ENCODE measurements around the gene SUMO3.

SUMO3 gene

DNA sequence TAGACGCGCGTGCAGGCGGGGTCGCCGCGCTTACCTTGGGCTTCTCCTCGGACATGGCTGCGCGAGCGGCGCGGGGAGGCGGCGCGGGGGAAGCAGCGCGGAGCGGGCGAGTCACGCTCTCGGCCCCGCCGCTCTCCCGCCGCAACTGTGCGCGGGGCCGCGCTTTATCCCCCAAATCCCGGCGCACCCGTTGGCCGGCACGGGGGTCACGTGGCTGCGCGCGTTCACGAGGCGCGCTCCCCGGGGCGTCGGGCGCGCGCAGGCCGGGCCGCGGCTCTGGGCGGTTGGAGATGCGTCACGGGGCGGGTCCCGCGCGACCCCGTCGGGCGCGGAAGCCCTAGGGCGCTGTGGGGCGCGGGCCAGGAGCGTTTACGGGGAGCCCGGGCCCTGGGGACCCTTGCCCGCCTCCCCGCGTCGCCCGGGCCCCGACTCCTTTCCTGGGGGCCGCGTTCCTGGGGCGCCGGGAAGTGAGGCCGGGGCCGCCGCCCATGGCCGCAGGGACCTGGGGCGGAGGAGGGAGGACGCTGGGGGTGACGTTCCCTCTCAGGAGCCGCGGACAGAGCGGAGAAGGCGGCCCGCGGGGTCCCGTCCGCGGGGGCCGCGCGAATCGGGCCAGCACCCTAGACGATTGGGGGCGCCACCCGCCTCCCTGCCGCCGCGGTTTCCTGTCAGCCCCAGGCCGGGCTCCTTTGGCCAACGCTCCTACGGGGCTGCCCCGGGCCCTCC is at the start of gene SUMO3:
TSS of gene SUMO3 (minus strand) at position 149 of the 726 bp plus-strand sequence. CDS start at position 55, 94 bp downstream.
- peaks cover 4% of the 10 kb centered on the region for H3K9me3 ChIP-seq (ENCODE audit: control insufficient read depth, insufficient read depth, low read length)
- WGBS (ENCODE audit: insufficient coverage, insufficient read length): no CpG with 5 or more reads among the region's 108 CpGs
- H3K27ac ChIP-seq (ENCODE audit: low read length): no peak within 1 kb of the TSS
- no peaks in the 10 kb centered on the region for H3K27me3 ChIP-seq (ENCODE audit: control insufficient read depth, insufficient read depth, low read length)
- peaks cover 8% of the 10 kb centered on the region for H3K4me1 ChIP-seq (ENCODE audit: control insufficient read depth, insufficient read depth, low read length)
- DNase-seq (ENCODE audit: low read depth, low spot score): no peak
- H3K4me3 ChIP-seq (ENCODE audit: low read length): peak within 1 kb of the TSS; percentile 75
- peaks cover 3% of the 10 kb centered on the region; the same call in 1 of the 2 replicates for H3K36me3 ChIP-seq (ENCODE audit: control insufficient read depth, insufficient read depth, low read length)

DNA sequence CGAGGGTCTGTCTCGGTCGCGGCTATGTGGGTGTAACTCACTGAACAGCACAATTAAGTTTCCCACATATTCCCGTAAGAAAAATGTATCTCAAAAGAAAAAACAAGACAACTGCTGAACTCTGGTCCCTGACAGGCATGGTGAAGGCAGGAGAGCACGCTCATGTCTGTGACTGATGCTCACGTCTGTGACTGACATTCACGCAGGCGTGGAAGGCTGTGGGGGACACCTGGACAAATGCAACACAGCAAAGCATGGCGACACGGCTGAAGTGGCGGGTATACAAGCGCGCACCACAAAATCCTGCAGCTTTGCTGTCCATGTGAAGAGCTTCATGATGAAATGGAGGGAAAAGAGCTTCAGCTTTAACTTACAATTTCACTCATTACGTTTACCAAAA is 49.6 kb upstream of the SUMO3 start:
- Histone ChIP-seq H3K4me3 (ENCODE audit: low read length) (no peak overlapping the region), H3K27ac (ENCODE audit: low read length) (no peak overlapping the region), H3K9me3 (ENCODE audit: control insufficient read depth, insufficient read depth, low read length) (no peaks in the 10 kb centered on the region), H3K4me1 (ENCODE audit: control insufficient read depth, insufficient read depth, low read length) (peaks cover 7% of the 10 kb centered on the region; the same call in 1 of the 2 replicates), H3K36me3 (ENCODE audit: control insufficient read depth, insufficient read depth, low read length) (peaks cover 10% of the 10 kb centered on the region), H3K27me3 (ENCODE audit: control insufficient read depth, insufficient read depth, low read length) (no peaks in the 10 kb centered on the region)
- no peak for DNase-seq (ENCODE audit: low read depth, low spot score)
- no CpG with 5 or more reads among the region's 15 CpGs for WGBS (ENCODE audit: insufficient coverage, insufficient read length)

DNA sequence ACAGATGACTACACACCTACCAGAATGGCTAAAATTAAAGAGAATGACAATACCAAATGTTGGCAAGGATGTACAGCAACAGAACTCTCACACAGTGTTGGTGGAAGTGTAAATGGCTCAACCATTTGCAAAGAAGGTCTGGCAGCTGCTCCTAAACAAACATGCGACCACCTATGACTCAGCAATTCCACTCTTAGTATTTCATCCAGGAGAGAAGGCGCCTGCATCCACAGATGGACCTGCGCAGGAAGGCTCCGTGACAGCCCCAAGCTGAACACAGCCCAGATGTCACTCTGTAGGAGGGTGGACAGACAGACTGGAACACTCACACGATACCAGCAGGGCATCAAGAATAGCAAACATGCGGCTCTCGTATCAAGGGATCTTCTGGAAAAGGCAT is 48.9 kb upstream of the SUMO3 start:
- no peak overlapping the region for H3K4me3 ChIP-seq (ENCODE audit: low read length)
- no peaks in the 10 kb centered on the region for H3K27me3 ChIP-seq (ENCODE audit: control insufficient read depth, insufficient read depth, low read length)
- peaks cover 10% of the 10 kb centered on the region for H3K36me3 ChIP-seq (ENCODE audit: control insufficient read depth, insufficient read depth, low read length)
- no peak overlapping the region for H3K27ac ChIP-seq (ENCODE audit: low read length)
- H3K4me1 ChIP-seq (ENCODE audit: control insufficient read depth, insufficient read depth, low read length): 0 out of 2 replicates have a peak, but pooled peaks cover 4% of the 10 kb centered on the region
- no peak for DNase-seq (ENCODE audit: low read depth, low spot score)
- H3K9me3 ChIP-seq (ENCODE audit: control insufficient read depth, insufficient read depth, low read length): no peaks in the 10 kb centered on the region
- no CpG with 5 or more reads among the region's 7 CpGs for WGBS (ENCODE audit: insufficient coverage, insufficient read length)

DNA sequence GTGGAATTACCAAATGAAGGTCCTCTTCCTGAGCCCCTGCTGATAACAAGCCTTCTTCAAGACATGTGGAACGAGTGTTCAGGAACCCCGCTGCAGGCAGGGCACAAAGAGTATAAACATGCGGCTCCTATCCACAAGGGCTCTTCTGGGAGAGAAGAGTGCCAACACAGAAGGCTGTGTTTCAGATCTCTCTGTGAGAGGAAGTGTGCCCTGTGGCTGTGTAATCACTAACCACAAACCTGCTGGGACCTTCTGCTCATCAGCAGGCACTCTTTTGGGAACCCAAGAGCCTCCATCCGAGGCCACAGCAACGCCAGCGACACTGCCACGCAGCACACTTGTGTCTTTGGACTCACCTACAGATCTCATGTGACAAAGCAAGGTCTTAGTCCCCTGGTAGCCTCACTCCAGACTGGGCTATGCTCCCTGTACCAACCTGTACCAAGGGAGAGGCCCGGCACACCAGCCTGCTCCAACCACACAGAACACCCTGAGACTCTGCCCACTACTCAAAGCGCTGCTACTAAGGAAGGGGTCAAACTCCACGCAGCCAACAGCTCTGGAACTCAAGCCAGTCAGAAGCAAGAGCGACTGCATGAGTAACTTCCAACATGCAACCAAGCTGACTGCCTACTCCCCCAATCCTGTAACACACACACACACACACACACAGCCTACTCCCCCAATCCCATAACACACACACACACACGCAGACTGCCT is 47.9 kb upstream of the SUMO3 start:
- Histone ChIP-seq H3K4me3 (ENCODE audit: low read length) (no peak overlapping the region), H3K36me3 (ENCODE audit: control insufficient read depth, insufficient read depth, low read length) (peaks cover 13% of the 10 kb centered on the region), H3K9me3 (ENCODE audit: control insufficient read depth, insufficient read depth, low read length) (no peaks in the 10 kb centered on the region), H3K4me1 (ENCODE audit: control insufficient read depth, insufficient read depth, low read length) (peaks cover 3% of the 10 kb centered on the region; the same call in 1 of the 2 replicates), H3K27me3 (ENCODE audit: control insufficient read depth, insufficient read depth, low read length) (no peaks in the 10 kb centered on the region), H3K27ac (ENCODE audit: low read length) (no peak overlapping the region)
- 100% methylated on average over 1 of the region's 12 CpGs for whole genome bisulfite sequencing (ENCODE audit: insufficient coverage, insufficient read length)
- no peak for DNase-seq (ENCODE audit: low read depth, low spot score)

DNA sequence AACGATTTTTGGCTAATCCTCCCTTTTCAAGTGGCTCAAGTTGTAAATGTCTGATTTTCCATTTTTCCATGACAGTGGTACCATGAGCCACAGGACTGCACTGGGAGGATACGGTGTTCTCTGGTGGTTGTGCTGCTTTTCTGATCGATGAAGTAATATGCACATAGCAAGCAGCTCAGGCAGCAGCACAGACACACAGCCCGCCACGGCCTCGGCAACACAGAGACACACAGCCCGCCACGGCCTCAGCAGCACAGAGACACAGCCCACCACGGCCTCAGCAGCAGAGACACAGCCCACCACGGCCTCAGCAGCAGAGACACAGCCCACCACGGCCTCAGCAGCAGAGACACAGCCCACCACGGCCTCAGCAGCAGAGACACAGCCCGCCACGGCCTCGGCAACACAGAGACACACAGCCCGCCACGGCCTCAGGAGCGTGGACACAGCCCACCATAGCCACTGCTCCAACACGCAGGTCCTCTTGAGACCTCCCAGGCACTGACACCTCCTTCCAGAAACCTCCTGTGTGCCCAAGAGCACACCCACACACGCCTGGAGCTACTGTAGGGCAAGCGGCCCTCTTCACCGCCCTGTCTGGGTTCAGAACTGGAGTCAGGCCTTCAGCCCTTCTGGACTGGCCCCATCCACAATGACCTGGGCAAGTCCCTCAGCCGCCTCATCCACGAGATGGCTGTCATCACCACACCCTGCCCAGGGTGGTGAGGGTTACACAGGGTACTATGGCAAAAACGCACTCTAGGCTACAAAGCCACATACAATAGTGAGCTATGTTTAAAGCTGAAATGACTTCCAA is 45.2 kb upstream of the SUMO3 start:
- Histone ChIP-seq H3K9me3 (ENCODE audit: control insufficient read depth, insufficient read depth, low read length) (no peaks in the 10 kb centered on the region), H3K4me1 (ENCODE audit: control insufficient read depth, insufficient read depth, low read length) (peaks cover 3% of the 10 kb centered on the region; the same call in 1 of the 2 replicates), H3K4me3 (ENCODE audit: low read length) (no peak overlapping the region), H3K36me3 (ENCODE audit: control insufficient read depth, insufficient read depth, low read length) (peaks cover 26% of the 10 kb centered on the region), H3K27me3 (ENCODE audit: control insufficient read depth, insufficient read depth, low read length) (no peaks in the 10 kb centered on the region), H3K27ac (ENCODE audit: low read length) (no peak overlapping the region)
- no peak for DNase-seq (ENCODE audit: low read depth, low spot score)
- no CpG with 5 or more reads among the region's 25 CpGs for WGBS (ENCODE audit: insufficient coverage, insufficient read length)

DNA sequence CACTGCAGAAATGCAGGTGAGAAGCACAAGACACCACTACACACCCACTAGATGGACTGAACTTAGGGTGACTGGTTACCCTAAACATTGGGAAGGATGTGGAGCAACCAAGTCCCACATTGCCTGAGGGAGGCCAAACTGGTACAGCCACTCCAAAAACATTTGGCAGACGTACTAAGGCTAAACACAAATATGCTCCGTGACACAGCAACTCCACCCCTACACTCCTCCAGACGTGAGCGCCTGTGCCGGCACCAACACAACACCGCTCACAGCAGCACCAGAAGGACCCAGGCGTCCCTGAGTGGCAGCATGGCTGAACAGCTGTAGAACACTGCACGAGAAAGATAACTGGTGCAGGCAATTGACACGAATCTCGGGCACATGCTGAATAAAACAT is 40.9 kb upstream of the SUMO3 start:
- Histone ChIP-seq H3K36me3 (ENCODE audit: control insufficient read depth, insufficient read depth, low read length) (peaks cover 41% of the 10 kb centered on the region), H3K27me3 (ENCODE audit: control insufficient read depth, insufficient read depth, low read length) (no peaks in the 10 kb centered on the region), H3K27ac (ENCODE audit: low read length) (no peak overlapping the region), H3K4me3 (ENCODE audit: low read length) (no peak overlapping the region), H3K4me1 (ENCODE audit: control insufficient read depth, insufficient read depth, low read length) (no peaks in the 10 kb centered on the region; the same call in 1 of the 2 replicates), H3K9me3 (ENCODE audit: control insufficient read depth, insufficient read depth, low read length) (no peaks in the 10 kb centered on the region)
- DNase-seq (ENCODE audit: low read depth, low spot score): no peak
- WGBS (ENCODE audit: insufficient coverage, insufficient read length): no CpG with 5 or more reads among the region's 10 CpGs

DNA sequence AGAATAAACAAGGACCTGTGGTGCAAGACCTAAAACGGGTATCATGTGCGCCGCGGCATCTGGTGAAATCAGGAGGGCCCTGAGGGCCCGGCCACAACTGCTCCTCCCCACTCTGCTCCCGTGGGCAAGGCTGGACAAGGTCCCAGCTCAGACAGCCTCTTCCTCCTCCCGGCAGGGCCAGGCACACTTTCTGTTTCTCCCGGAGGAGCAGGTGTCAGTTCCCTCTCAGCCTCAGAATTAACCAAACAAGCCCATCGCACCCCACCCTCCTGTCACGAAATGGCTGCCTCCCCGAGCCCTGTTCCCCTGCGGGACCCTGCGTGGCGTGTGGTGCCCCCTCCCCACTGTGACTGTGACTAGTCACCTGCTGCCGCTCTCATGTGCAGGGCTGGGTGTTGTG is 40.4 kb upstream of the SUMO3 start:
- no CpG with 5 or more reads among the region's 15 CpGs for WGBS (ENCODE audit: insufficient coverage, insufficient read length)
- Histone ChIP-seq H3K27me3 (ENCODE audit: control insufficient read depth, insufficient read depth, low read length) (no peaks in the 10 kb centered on the region), H3K27ac (ENCODE audit: low read length) (no peak overlapping the region), H3K4me1 (ENCODE audit: control insufficient read depth, insufficient read depth, low read length) (no peaks in the 10 kb centered on the region; the same call in 1 of the 2 replicates), H3K4me3 (ENCODE audit: low read length) (no peak overlapping the region), H3K36me3 (ENCODE audit: control insufficient read depth, insufficient read depth, low read length) (peaks cover 45% of the 10 kb centered on the region), H3K9me3 (ENCODE audit: control insufficient read depth, insufficient read depth, low read length) (no peaks in the 10 kb centered on the region)
- no peak for DNase-seq (ENCODE audit: low read depth, low spot score)

DNA sequence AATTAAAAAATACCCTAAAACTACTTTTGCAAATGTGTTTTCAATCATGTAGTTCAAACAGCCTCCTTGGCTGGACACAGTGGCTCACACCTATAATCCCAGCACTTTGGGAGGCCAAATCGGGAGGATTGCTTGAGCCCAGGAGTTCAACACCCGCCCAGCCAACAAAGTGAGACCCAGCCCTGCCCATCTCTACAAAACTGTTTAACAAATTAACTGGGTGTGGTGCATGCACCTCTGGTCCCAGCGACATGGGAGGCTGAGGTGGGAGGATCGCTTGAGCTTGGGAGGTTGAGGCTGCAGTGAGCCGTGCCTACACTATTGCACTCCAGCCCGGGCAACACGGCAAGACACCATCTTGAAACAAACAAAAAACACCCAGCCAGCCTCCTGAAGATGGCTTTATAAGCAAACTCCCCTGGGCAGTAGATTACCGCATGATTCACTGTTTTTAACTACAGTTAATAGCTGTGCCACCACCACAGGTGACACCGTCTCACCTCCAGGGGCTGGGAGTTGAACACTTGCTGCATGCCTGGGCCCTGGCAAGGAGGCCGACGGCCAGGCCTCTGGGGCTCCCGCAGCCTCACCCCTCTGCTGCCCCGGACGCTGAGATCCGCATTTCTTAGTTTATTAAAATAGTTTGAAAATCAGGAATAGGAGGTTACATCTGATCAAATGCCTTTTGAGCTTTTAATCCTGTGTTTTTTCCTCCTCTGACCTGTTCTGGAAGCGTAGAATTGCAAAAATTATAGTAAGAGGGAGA is 39.4 kb upstream of the SUMO3 start:
- no peak overlapping the region for H3K4me3 ChIP-seq (ENCODE audit: low read length)
- WGBS (ENCODE audit: insufficient coverage, insufficient read length): no CpG with 5 or more reads among the region's 16 CpGs
- no peaks in the 10 kb centered on the region; the same call in 1 of the 2 replicates for H3K4me1 ChIP-seq (ENCODE audit: control insufficient read depth, insufficient read depth, low read length)
- no peak for DNase-seq (ENCODE audit: low read depth, low spot score)
- no peak overlapping the region for H3K27ac ChIP-seq (ENCODE audit: low read length)
- no peaks in the 10 kb centered on the region for H3K27me3 ChIP-seq (ENCODE audit: control insufficient read depth, insufficient read depth, low read length)
- no peaks in the 10 kb centered on the region for H3K9me3 ChIP-seq (ENCODE audit: control insufficient read depth, insufficient read depth, low read length)
- H3K36me3 ChIP-seq (ENCODE audit: control insufficient read depth, insufficient read depth, low read length): peaks cover 45% of the 10 kb centered on the region

DNA sequence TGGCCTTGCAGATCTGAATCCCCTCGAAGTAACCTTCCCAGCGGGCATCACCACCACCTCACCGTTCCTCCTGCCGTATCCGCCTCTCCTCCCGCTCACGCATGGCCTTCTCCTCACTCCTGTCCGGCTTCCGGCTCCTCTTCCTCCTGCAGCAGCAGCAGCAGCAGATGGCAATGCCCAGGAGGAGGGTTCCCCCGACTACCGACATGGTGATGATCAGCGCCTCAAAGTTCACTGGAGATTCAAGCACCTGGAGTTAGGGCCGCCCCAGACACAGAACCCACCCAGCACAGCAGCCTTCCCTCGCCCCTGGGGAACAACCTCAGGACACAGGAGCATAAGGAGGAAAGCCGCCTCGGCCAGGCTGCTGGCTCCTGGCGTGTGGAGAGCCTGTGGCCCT is 38.3 kb upstream of the SUMO3 start:
- no peak overlapping the region for H3K4me3 ChIP-seq (ENCODE audit: low read length)
- no peaks in the 10 kb centered on the region for H3K27me3 ChIP-seq (ENCODE audit: control insufficient read depth, insufficient read depth, low read length)
- no peaks in the 10 kb centered on the region for H3K4me1 ChIP-seq (ENCODE audit: control insufficient read depth, insufficient read depth, low read length)
- no peaks in the 10 kb centered on the region for H3K9me3 ChIP-seq (ENCODE audit: control insufficient read depth, insufficient read depth, low read length)
- DNase-seq (ENCODE audit: low read depth, low spot score): no peak
- peaks cover 42% of the 10 kb centered on the region for H3K36me3 ChIP-seq (ENCODE audit: control insufficient read depth, insufficient read depth, low read length)
- no CpG with 5 or more reads among the region's 17 CpGs for WGBS (ENCODE audit: insufficient coverage, insufficient read length)
- H3K27ac ChIP-seq (ENCODE audit: low read length): no peak overlapping the region

All from iPS DF 6.9 (cell line).